ENCODE results near the gene GARS1. TPM values are rescaled to one million over a fixed set of nuclear protein-coding genes. Genes with fewer than 3 reads are reported as not detected.

The GARS1 gene
- total RNA-seq, 1 donor from 2014 or later: 95.9 TPM

DNA sequence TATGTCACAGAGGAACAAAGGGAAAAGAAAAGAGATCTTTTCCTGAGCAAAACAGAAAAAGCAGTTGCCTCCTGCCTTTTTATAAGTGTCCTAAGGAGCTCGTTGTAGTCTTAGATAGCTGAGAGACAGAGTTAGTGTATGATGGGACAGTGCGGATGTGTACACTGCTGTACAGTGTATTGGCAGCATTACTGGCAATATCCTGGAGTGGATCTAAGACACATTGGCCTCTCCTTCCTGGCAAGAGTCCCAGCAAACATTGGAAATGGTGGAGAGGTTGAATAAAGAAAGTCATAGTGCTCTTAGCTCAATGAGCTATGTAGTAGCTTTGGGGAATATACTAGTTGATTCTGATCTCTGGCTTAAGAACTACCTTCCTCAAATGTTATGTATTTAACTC is 22.7 kb downstream of the GARS1 start:
- Histone ChIP-seq H3K4me2 (no peak overlapping the region), H4K20me1 (ENCODE audit: low read depth) (no peaks in the 10 kb centered on the region), H2AFZ (replicated peaks) (no peak overlapping the region), H3K9me3 (ENCODE audit: low read depth) (no peaks in the 10 kb centered on the region), H3K27ac (no peak overlapping the region), H3K9ac (no peak overlapping the region), H3F3A (ENCODE audit: low read depth) (no peaks in the 10 kb centered on the region), H3K4me1 (no peaks in the 10 kb centered on the region), H3K4me3 (no peak overlapping the region), H3K36me3 (peaks cover 44% of the 10 kb centered on the region), H3K27me3 (no peaks in the 10 kb centered on the region), H3K79me2 (ENCODE audit: low read depth) (peaks cover 12% of the 10 kb centered on the region)
- no peak overlapping the region for H3K27ac Mint-ChIP-seq
- no peak for DNase-seq (ENCODE audit: low spot score)
- no peaks in the 10 kb centered on the region for H3K9me3 Mint-ChIP-seq
- no peaks in the 10 kb centered on the region for H3K27me3 Mint-ChIP-seq (ENCODE audit: insufficient read depth, low read depth)
- no peaks in the 10 kb centered on the region for H3K4me1 Mint-ChIP-seq
- H3K36me3 Mint-ChIP-seq: peaks cover 44% of the 10 kb centered on the region
- TF ChIP-seq, protein P1, sequence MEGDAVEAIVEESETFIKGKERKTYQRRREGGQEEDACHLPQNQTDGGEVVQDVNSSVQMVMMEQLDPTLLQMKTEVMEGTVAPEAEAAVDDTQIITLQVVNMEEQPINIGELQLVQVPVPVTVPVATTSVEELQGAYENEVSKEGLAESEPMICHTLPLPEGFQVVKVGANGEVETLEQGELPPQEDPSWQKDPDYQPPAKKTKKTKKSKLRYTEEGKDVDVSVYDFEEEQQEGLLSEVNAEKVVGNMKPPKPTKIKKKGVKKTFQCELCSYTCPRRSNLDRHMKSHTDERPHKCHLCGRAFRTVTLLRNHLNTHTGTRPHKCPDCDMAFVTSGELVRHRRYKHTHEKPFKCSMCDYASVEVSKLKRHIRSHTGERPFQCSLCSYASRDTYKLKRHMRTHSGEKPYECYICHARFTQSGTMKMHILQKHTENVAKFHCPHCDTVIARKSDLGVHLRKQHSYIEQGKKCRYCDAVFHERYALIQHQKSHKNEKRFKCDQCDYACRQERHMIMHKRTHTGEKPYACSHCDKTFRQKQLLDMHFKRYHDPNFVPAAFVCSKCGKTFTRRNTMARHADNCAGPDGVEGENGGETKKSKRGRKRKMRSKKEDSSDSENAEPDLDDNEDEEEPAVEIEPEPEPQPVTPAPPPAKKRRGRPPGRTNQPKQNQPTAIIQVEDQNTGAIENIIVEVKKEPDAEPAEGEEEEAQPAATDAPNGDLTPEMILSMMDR (IDR thresholded peaks at IDR 0.05): no peak
- TF ChIP-seq EZH2 (IDR thresholded peaks at IDR 0.05): no peak
- H3K4me3 Mint-ChIP-seq: no peak overlapping the region

DNA sequence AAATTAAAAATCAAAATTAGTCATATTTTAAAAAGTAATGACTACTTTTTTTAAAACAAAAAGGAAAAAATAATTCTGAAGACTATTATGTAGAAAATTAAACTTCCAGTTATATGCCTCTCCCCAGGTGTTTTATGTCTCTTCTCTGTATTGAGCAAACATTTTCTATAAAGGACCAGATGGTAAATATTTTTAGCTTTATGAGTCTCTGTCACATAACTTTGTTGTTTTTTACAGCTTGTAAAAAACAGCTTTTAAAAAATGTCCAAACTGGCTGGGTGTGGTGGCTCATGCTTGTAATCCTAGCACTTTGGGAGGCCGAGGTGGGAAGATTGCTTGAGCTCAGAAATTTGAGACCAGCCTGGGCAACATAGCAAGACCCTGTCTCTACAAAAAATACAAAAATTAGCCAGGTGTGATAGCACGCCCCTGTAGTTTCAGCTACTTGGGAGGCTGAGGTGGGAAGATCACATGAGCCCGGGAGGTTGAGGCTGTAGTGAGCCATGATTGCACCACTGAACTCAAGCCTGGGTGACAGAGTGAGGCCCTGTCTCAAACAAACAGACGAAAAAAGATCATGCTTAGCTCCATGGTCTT is 23.5 kb downstream of the GARS1 start:
- Histone ChIP-seq H3K79me2 (ENCODE audit: low read depth) (peaks cover 10% of the 10 kb centered on the region), H3F3A (ENCODE audit: low read depth) (no peaks in the 10 kb centered on the region), H2AFZ (replicated peaks) (no peak overlapping the region), H3K27me3 (no peaks in the 10 kb centered on the region), H3K4me2 (no peak overlapping the region), H3K36me3 (peaks cover 47% of the 10 kb centered on the region), H3K4me3 (no peak overlapping the region), H3K9ac (no peak overlapping the region), H3K27ac (no peak overlapping the region), H3K9me3 (ENCODE audit: low read depth) (no peaks in the 10 kb centered on the region), H4K20me1 (ENCODE audit: low read depth) (no peaks in the 10 kb centered on the region), H3K4me1 (no peaks in the 10 kb centered on the region)
- TF ChIP-seq, protein P1 (IDR thresholded peaks at IDR 0.05): no peak
- TF ChIP-seq EZH2 (IDR thresholded peaks at IDR 0.05): no peak
- no peaks in the 10 kb centered on the region for H3K4me1 Mint-ChIP-seq
- no peaks in the 10 kb centered on the region for H3K9me3 Mint-ChIP-seq
- H3K4me3 Mint-ChIP-seq: no peak overlapping the region
- H3K27me3 Mint-ChIP-seq (ENCODE audit: insufficient read depth, low read depth): no peaks in the 10 kb centered on the region
- H3K36me3 Mint-ChIP-seq: peaks cover 40% of the 10 kb centered on the region
- H3K27ac Mint-ChIP-seq: no peak overlapping the region
- no peak for DNase-seq (ENCODE audit: low spot score)

DNA sequence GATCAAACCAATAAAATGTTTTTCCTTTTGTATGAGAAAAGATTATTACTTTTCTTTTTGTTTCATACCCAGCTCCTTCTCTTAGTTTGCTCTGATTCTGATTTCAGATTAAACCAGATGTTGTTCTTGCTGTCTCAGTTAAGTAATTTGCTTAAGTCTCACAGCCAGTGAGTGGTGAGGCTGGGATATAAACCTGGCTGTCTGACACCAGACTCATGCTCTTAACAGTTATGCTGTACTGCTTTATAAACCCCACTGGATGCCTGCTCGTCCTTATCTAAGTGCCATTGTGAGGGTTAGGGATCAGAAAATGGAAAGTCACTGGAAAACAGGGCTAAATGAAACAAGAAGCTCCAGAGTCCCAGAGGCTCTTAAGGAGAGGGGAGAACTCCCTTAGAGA is 24.3 kb downstream of the GARS1 start:
- H3K36me3 ChIP-seq: peaks cover 39% of the 10 kb centered on the region
- Mint-ChIP-seq H3K4me1 (no peaks in the 10 kb centered on the region), H3K27ac (no peak overlapping the region), H3K36me3 (peaks cover 32% of the 10 kb centered on the region), H3K27me3 (ENCODE audit: insufficient read depth, low read depth) (no peaks in the 10 kb centered on the region), H3K4me3 (no peak overlapping the region), H3K9me3 (no peaks in the 10 kb centered on the region)
- H3K27ac ChIP-seq: peak overlapping the region; percentile 27
- no peaks in the 10 kb centered on the region for H3K27me3 ChIP-seq
- no peak for DNase-seq (ENCODE audit: low spot score)
- no peaks in the 10 kb centered on the region for H3F3A ChIP-seq (ENCODE audit: low read depth)
- TF ChIP-seq, protein P1 (IDR thresholded peaks at IDR 0.05): no peak
- TF ChIP-seq EZH2 (IDR thresholded peaks at IDR 0.05) (no peak), EZH2phosphoT487 (IDR thresholded peaks at IDR 0.05) (no peak)
- H3K4me3 ChIP-seq: no peak overlapping the region
- H3K4me2 ChIP-seq: no peak overlapping the region
- peaks cover 4% of the 10 kb centered on the region for H3K79me2 ChIP-seq (ENCODE audit: low read depth)
- no peak overlapping the region for H2AFZ ChIP-seq (replicated peaks)
- H3K9ac ChIP-seq: no peak overlapping the region
- no peaks in the 10 kb centered on the region for H4K20me1 ChIP-seq (ENCODE audit: low read depth)
- no peaks in the 10 kb centered on the region for H3K4me1 ChIP-seq
- no peaks in the 10 kb centered on the region for H3K9me3 ChIP-seq (ENCODE audit: low read depth)
